ENCODE data around the gene MBP. TPM values are rescaled to one million over a fixed set of nuclear protein-coding genes. Genes with fewer than 3 reads are reported as not detected.
A peak's percentile ranks its signal among the peaks of the same experiment; 100 is the strongest.

MBP gene
- total and polyA plus RNA-seq, 5 experiments from 2014 or later: 89.2 to 148 (median 105) TPM

GRCh38 chr18:77146249-77147080 is 13.9 kb upstream of the MBP start:
- ATAC-seq (peak; percentile 37 to 48), DNase-seq (no peak)
- Mint-ChIP-seq H3K4me3 (peak overlapping the region in 3 of 10 donors; percentile 14 to 56 (median 14)), H3K4me1 (peaks cover 15 to 49% (median 29%) of the 10 kb centered on the region in 4 donors), H3K36me3 (peaks cover 0 to 14% (median 13%) of the 10 kb centered on the region in 3 donors), H3K9me3 (peaks cover 0 to 32% (median 17%) of the 10 kb centered on the region in 9 donors), H3K27me3 (no peaks in the 10 kb centered on the region), H3K27ac (peak overlapping the region in 9 of 10 donors; percentile 11 to 95 (median 87))
- POLR2A ChIA-PET: interaction anchor here (0.7 to 3.4 kb wide), 4 partner anchors 8 to 45 kb away, joined by 3 to 22 read pairs (median 4); partner anchors contain the start of gene MBP

- peaks cover 0 to 14% (median 13%) of the 10 kb centered on the region in 3 donors for H3K36me3 Mint-ChIP-seq
- H3K9me3 Mint-ChIP-seq: peaks cover 0 to 38% (median 17%) of the 10 kb centered on the region in 9 donors
- DNase-seq: no peak
- peak overlapping the region in 1 of 10 donors; percentile 3 for H3K4me3 Mint-ChIP-seq
- peak overlapping the region in 5 of 10 donors; percentile 24 to 59 (median 25) for H3K27ac Mint-ChIP-seq
- POLR2A ChIA-PET: interaction anchor here (1.2 to 3.4 kb wide), 2 partner anchors 13 to 44 kb away, joined by 3 to 22 read pairs; partner anchors contain the start of gene MBP
- ATAC-seq: no peak
- H3K4me1 Mint-ChIP-seq: peaks cover 19 to 53% (median 39%) of the 10 kb centered on the region in 4 donors
- no peaks in the 10 kb centered on the region for H3K27me3 Mint-ChIP-seq
These were observed 12.8 kb upstream of the MBP start for GRCh38 chr18:77145364-77145901.

GRCh38 chr18:77144451-77145118 is 12.0 kb upstream of the MBP start:
- DNase-seq (no peak), ATAC-seq (no peak)
- Mint-ChIP-seq H3K9me3 (peaks cover 0 to 38% (median 17%) of the 10 kb centered on the region in 9 donors), H3K27me3 (no peaks in the 10 kb centered on the region), H3K27ac (no peak overlapping the region), H3K36me3 (peaks cover 0 to 14% (median 13%) of the 10 kb centered on the region in 3 donors), H3K4me3 (no peak overlapping the region), H3K4me1 (peaks cover 28 to 62% (median 47%) of the 10 kb centered on the region in 4 donors)
- POLR2A ChIA-PET: no interaction called here

- peak overlapping the region in 2 of 10 donors; percentile 39 to 64 for H3K27ac Mint-ChIP-seq
- DNase-seq (no peak), ATAC-seq (no peak)
- no peaks in the 10 kb centered on the region for H3K27me3 Mint-ChIP-seq
- peaks cover 29 to 64% (median 50%) of the 10 kb centered on the region in 4 donors for H3K4me1 Mint-ChIP-seq
- peaks cover 0 to 14% (median 13%) of the 10 kb centered on the region in 3 donors for H3K36me3 Mint-ChIP-seq
- H3K9me3 Mint-ChIP-seq: peaks cover 0 to 38% (median 17%) of the 10 kb centered on the region in 9 donors
- POLR2A ChIA-PET: interaction anchor here (0.7 kb wide), 1 partner anchor 12 kb away, joined by 3 read pairs; the partner anchor contains the start of gene MBP
- no peak overlapping the region for H3K4me3 Mint-ChIP-seq
These were observed 11.5 kb upstream of the MBP start for GRCh38 chr18:77144046-77144445.

GRCh38 chr18:77143196-77143595 is 10.6 kb upstream of the MBP start:
- peaks cover 0 to 14% (median 13%) of the 10 kb centered on the region in 3 donors for H3K36me3 Mint-ChIP-seq
- POLR2A ChIA-PET: no interaction called here
- H3K4me1 Mint-ChIP-seq: peaks cover 29 to 59% (median 49%) of the 10 kb centered on the region in 4 donors
- no peak overlapping the region for H3K4me3 Mint-ChIP-seq
- peak overlapping the region in 1 of 10 donors; percentile 39 for H3K27ac Mint-ChIP-seq
- H3K27me3 Mint-ChIP-seq: no peaks in the 10 kb centered on the region
- DNase-seq (no peak), ATAC-seq (no peak)
- peaks cover 0 to 38% (median 17%) of the 10 kb centered on the region in 9 donors for H3K9me3 Mint-ChIP-seq

- POLR2A ChIA-PET: interaction anchor here (1.4 to 2.8 kb wide), 2 partner anchors 10 to 37 kb away, joined by 5 to 21 read pairs; partner anchors contain the start of gene MBP
- H3K36me3 Mint-ChIP-seq: peaks cover 0 to 14% (median 13%) of the 10 kb centered on the region in 3 donors
- peak overlapping the region in 3 of 10 donors; percentile 4 to 40 (median 29) for H3K4me3 Mint-ChIP-seq
- H3K4me1 Mint-ChIP-seq: peaks cover 22 to 47% (median 37%) of the 10 kb centered on the region in 4 donors
- H3K9me3 Mint-ChIP-seq: peaks cover 0 to 38% (median 17%) of the 10 kb centered on the region in 9 donors
- DNase-seq: no peak
- ATAC-seq: no peak
- H3K27me3 Mint-ChIP-seq: no peaks in the 10 kb centered on the region
- H3K27ac Mint-ChIP-seq: peak overlapping the region in 6 of 10 donors; percentile 49 to 87 (median 77)
These were observed 9.0 kb upstream of the MBP start for GRCh38 chr18:77141401-77142118.

GRCh38 chr18:77140439-77141109 is 8.0 kb upstream of the MBP start:
- Mint-ChIP-seq H3K27me3 (no peaks in the 10 kb centered on the region), H3K36me3 (peaks cover 0 to 14% (median 13%) of the 10 kb centered on the region in 3 donors), H3K4me3 (peak overlapping the region in 8 of 10 donors; percentile 36 to 72 (median 47)), H3K4me1 (peaks cover 19 to 46% (median 33%) of the 10 kb centered on the region in 4 donors), H3K27ac (peak overlapping the region; percentile 65 to 88 (median 80)), H3K9me3 (peaks cover 0 to 38% (median 17%) of the 10 kb centered on the region in 9 donors)
- DNase-seq: peak in 4 of 10 donors; percentile 25 to 45 (median 32)
- peak; percentile 90 to 94 for ATAC-seq
- POLR2A ChIA-PET: interaction anchor here (1.4 to 2.8 kb wide), 3 partner anchors 9 to 86 kb away, joined by 3 to 21 read pairs (median 5); partner anchors contain the start of gene MBP

- POLR2A ChIA-PET: interaction anchor here (1.4 to 2.8 kb wide), 3 partner anchors 9 to 85 kb away, joined by 3 to 21 read pairs (median 5); partner anchors contain the start of gene MBP
- Mint-ChIP-seq H3K27me3 (no peaks in the 10 kb centered on the region), H3K36me3 (peaks cover 0 to 14% (median 13%) of the 10 kb centered on the region in 3 donors), H3K27ac (peak overlapping the region in 9 of 10 donors; percentile 60 to 87 (median 78)), H3K4me3 (peak overlapping the region in 4 of 10 donors; percentile 40 to 72 (median 51)), H3K4me1 (peaks cover 19 to 46% (median 33%) of the 10 kb centered on the region in 4 donors), H3K9me3 (peaks cover 0 to 37% (median 17%) of the 10 kb centered on the region in 9 donors)
- DNase-seq (no peak), ATAC-seq (no peak)
These were observed 7.4 kb upstream of the MBP start for GRCh38 chr18:77140030-77140429.

- POLR2A ChIA-PET: interaction anchor here (1.4 to 2.8 kb wide), 3 partner anchors 8 to 85 kb away, joined by 3 to 21 read pairs (median 5); partner anchors contain the start of gene MBP
- peaks cover 0 to 14% (median 13%) of the 10 kb centered on the region in 3 donors for H3K36me3 Mint-ChIP-seq
- no peak for ATAC-seq
- peak overlapping the region in 8 of 10 donors; percentile 5 to 81 (median 77) for H3K27ac Mint-ChIP-seq
- H3K9me3 Mint-ChIP-seq: peaks cover 0 to 33% (median 17%) of the 10 kb centered on the region in 9 donors
- H3K4me1 Mint-ChIP-seq: peaks cover 20 to 47% (median 35%) of the 10 kb centered on the region in 4 donors
- no peak for DNase-seq
- no peak overlapping the region for H3K4me3 Mint-ChIP-seq
- no peaks in the 10 kb centered on the region for H3K27me3 Mint-ChIP-seq
These were observed 7.0 kb upstream of the MBP start for GRCh38 chr18:77139619-77140018.

- peaks cover 0 to 21% (median 10%) of the 10 kb centered on the region in 9 donors for H3K9me3 Mint-ChIP-seq
- DNase-seq (no peak), ATAC-seq (no peak)
- peak overlapping the region in 1 of 10 donors; percentile 37 for H3K27ac Mint-ChIP-seq
- H3K4me3 Mint-ChIP-seq: no peak overlapping the region
- H3K27me3 Mint-ChIP-seq: no peaks in the 10 kb centered on the region
- peaks cover 0 to 9% (median 7%) of the 10 kb centered on the region in 3 donors for H3K36me3 Mint-ChIP-seq
- POLR2A ChIA-PET: interaction anchor here (0.6 to 1.3 kb wide), 3 partner anchors 9 to 33 kb away, joined by 3 to 5 read pairs (median 4); no protein-coding TSS in a partner anchor
- peaks cover 31 to 56% (median 46%) of the 10 kb centered on the region in 4 donors for H3K4me1 Mint-ChIP-seq
These were observed 5.7 kb upstream of the MBP start for GRCh38 chr18:77138270-77138669.
